ENCODE results near the gene CCSER1.

DNA sequence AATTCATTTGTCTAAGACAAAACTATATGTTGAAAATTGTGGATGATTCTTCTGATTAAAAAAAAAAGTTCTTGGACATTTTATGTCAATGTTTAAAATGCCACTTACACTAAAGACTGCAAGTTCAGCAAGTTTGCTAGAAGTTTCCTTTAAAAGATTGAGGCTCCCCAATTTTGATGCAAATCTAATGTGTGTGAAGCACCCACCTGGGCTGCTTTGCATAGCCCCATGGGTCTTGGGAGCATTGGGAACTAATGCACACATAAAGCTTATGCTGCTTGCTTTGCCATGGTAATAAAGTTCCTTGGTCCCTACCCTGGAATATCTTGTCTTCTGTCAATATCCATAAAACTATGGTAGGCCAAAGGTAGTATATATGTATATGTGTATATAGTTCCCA lies 1450.7 kb downstream of the CCSER1 start:
- TF ChIP-seq KDM5A (IDR thresholded peaks at IDR 0.05; ENCODE audit: low read length) (no peak), TBP (IDR thresholded peaks at IDR 0.05; ENCODE audit: low read depth, low read length) (no peak)
